ENCODE measurements around the gene LSS.

DNA sequence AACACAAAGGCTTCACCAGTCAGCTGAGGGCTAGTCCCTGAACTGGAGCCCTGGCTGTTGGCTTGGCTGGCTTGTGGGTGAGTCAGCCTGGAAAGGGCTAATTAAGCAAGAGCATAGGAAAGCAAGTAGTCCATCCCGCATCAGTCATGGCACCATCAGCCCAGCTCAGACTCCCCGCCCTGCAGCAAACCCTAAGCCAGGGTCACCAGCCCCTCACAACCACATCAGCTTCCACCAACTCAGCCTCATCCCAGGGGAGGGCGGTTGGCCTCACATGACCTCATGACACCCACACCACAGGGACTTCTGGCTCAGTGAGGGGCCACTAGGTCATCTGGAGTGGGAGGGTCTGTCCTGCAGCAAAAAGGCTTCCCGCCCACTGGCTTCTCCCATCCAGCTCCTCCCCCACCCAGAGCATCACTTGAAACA lies 37.3 kb downstream of the LSS start:
- TF ChIP-seq, protein P1, sequence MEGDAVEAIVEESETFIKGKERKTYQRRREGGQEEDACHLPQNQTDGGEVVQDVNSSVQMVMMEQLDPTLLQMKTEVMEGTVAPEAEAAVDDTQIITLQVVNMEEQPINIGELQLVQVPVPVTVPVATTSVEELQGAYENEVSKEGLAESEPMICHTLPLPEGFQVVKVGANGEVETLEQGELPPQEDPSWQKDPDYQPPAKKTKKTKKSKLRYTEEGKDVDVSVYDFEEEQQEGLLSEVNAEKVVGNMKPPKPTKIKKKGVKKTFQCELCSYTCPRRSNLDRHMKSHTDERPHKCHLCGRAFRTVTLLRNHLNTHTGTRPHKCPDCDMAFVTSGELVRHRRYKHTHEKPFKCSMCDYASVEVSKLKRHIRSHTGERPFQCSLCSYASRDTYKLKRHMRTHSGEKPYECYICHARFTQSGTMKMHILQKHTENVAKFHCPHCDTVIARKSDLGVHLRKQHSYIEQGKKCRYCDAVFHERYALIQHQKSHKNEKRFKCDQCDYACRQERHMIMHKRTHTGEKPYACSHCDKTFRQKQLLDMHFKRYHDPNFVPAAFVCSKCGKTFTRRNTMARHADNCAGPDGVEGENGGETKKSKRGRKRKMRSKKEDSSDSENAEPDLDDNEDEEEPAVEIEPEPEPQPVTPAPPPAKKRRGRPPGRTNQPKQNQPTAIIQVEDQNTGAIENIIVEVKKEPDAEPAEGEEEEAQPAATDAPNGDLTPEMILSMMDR (IDR thresholded peaks at IDR 0.05; ENCODE audit: insufficient read depth, low read depth, low read length) = no peak
- no peak for TF ChIP-seq EZH2 (IDR thresholded peaks at IDR 0.05; ENCODE audit: insufficient read depth, low read length)

Measured in astrocyte (in vitro differentiated cells and primary cell).